HCT116 (cell line): Measurements from ENCODE around the gene ADAMTS16. TPM values are rescaled to one million over a fixed set of nuclear protein-coding genes. Genes with fewer than 3 reads are reported as not detected.

Source experiments
- ATAC-seq: fragments of 200-7000 bp; cut with Tn5 transposase; 2 replicates; pipeline ENCODE4 v1.9.1; 2020; ENCODE audit warnings: mild to moderate bottlenecking, moderate library complexity
- BruUV-seq: library from RNA; stranded (reverse); fragments of 400-500 nt; replicated peaks from 2 replicates; lab custom pipeline; 2021; lab: Mats Ljungman, UMichigan
- CTCF ChIA-PET: fragments of 300-600 bp; sonication (Branson Sonifier 250); formaldehyde crosslinking; loops from one replicate; lab custom pipeline; 2021; ENCODE audit warnings: antibody characterized with exemption; lab: Charles Lee
- POLR2A ChIA-PET: fragments of 300-600, 350-600 bp; sonication (Branson Sonifier 250); formaldehyde crosslinking; loops from one replicate; lab custom pipeline; 2021; ENCODE audit warnings: antibody characterized with exemption; lab: Charles Lee
- RAD21 ChIA-PET, 2 experiments: fragments of 300-600 bp; sonication (Branson Sonifier 250); formaldehyde crosslinking; loops; one replicate each; lab custom pipeline; 2023; ENCODE audit warnings: low total read pairs in 2 of 2; ENCODE audit not compliant: uncharacterized antibody in 2 of 2, unreplicated experiment in 2 of 2, low non-redundant PET in 1 of 2; lab: Charles Lee
- DNase-seq: peaks from one replicate; pipeline ENCODE4 v3.0.0-alpha.2; 2010; ENCODE audit warnings: low read depth, low spot score
- H2AFZ ChIP-seq: fragments of 200-600 bp; shearing (Covaris generic), sonication (generic); 2 replicates; pipeline ENCODE4 v1.6.1; 2017; ENCODE audit warnings: low read depth, mixed run types, mixed read lengths, antibody characterized with exemption, low read length; ENCODE audit not compliant: poor library complexity, severe bottlenecking
- H3K27ac ChIP-seq: 2 replicates; pipeline ENCODE4 v1.5.1; 2012; ENCODE audit warnings: low read depth, low read length
- H3K27me3 ChIP-seq: fragments of 200-600 bp; sonication (generic); 2 replicates; pipeline ENCODE4 v1.6.1; 2016; ENCODE audit warnings: mixed run types, low read length, mixed read lengths; ENCODE audit not compliant: insufficient read depth
- H3K36me3 ChIP-seq, 2 experiments: fragments of 200-500 bp in 1 of 2; fragments of 200-600 bp in 1 of 2; sonication (Bioruptor generic) in 1 of 2; sonication (generic) in 1 of 2; 2 replicates each; pipeline versions ENCODE4 v1.5.1 to v1.6.1; 2014 to 2016; ENCODE audit warnings: low read length in 2 of 2, inconsistent platforms in 1 of 2, mixed read lengths in 1 of 2, mixed run types in 1 of 2; ENCODE audit not compliant: insufficient read depth in 2 of 2, control insufficient read depth in 1 of 2
- H3K4me1 ChIP-seq, 2 experiments: fragments of 200-600 bp in 1 of 2; sonication (generic) in 1 of 2; 2 replicates each; pipeline versions ENCODE4 v1.5.1 to v1.6.1; 2012 to 2017; ENCODE audit warnings: low read length in 2 of 2, inconsistent platforms in 1 of 2, mild to moderate bottlenecking in 1 of 2, mixed read lengths in 1 of 2, mixed run types in 1 of 2, moderate library complexity in 1 of 2; ENCODE audit not compliant: insufficient read depth in 2 of 2, control insufficient read depth in 1 of 2
- H3K4me2 ChIP-seq: fragments of 200-600 bp; sonication (generic); 2 replicates; pipeline ENCODE4 v1.6.1; 2017; ENCODE audit warnings: mixed run types, low read length, mixed read lengths
- H3K4me3 ChIP-seq, 2 experiments: fragments of 200-600 bp in 1 of 2; sonication (generic) in 1 of 2; replicated peaks in 1 of 2; 2 replicates each; pipeline ENCODE4 v1.5.1; 2011 to 2016; ENCODE audit warnings: low read length in 2 of 2, control low read depth in 1 of 2, low read depth in 1 of 2, mild to moderate bottlenecking in 1 of 2, mixed read lengths in 1 of 2, mixed run types in 1 of 2
- H3K79me2 ChIP-seq: fragments of 200-600 bp; sonication (generic); 2 replicates; pipeline ENCODE4 v1.6.1; 2017; ENCODE audit warnings: mild to moderate bottlenecking, mixed run types, low read length, moderate library complexity, mixed read lengths; ENCODE audit not compliant: insufficient read depth
- H3K9ac ChIP-seq: fragments of 200-600 bp; sonication (generic); 2 replicates; pipeline ENCODE4 v1.6.1; 2016; ENCODE audit warnings: low read length, mixed read lengths
- H3K9me2 ChIP-seq: fragments of 200-600 bp; sonication (generic), shearing (Covaris generic); 2 replicates; pipeline ENCODE4 v1.6.1; 2017; ENCODE audit warnings: mixed run types, mild to moderate bottlenecking, moderate library complexity; ENCODE audit not compliant: insufficient read depth
- H3K9me3 ChIP-seq, 2 experiments: fragments of 200-500 bp in 1 of 2; fragments of 200-600 bp in 1 of 2; sonication (Bioruptor generic) in 1 of 2; sonication (generic) in 1 of 2; 2 replicates each; pipeline ENCODE4 v1.6.1; 2014 to 2017; ENCODE audit warnings: low read length in 2 of 2, mixed read lengths in 2 of 2, inconsistent platforms in 1 of 2, low read depth in 1 of 2, mild to moderate bottlenecking in 1 of 2, mixed run types in 1 of 2, moderate library complexity in 1 of 2; ENCODE audit not compliant: control insufficient read depth in 1 of 2, insufficient read depth in 1 of 2
- H4K20me1 ChIP-seq: fragments of 200-600 bp; sonication (generic), shearing (Covaris generic); 2 replicates; pipeline ENCODE4 v1.6.1; 2017; ENCODE audit warnings: mixed run types, mild to moderate bottlenecking, moderate library complexity; ENCODE audit not compliant: insufficient read depth
- CBX3 ChIP-seq: IDR thresholded peaks from 2 replicates; pipeline ENCODE4 v1.6.1; 2012; ENCODE audit warnings: low read depth
- ELF1 ChIP-seq: IDR thresholded peaks from 2 replicates; pipeline ENCODE4 v1.6.1; 2012; ENCODE audit warnings: low read depth, borderline replicate concordance
- EZH2 ChIP-seq: fragments of 200-600 bp; sonication (generic); IDR thresholded peaks from 2 replicates; pipeline ENCODE4 v1.6.1; 2017; ENCODE audit warnings: antibody characterized with exemption, mixed run types
- JUND ChIP-seq: IDR thresholded peaks from 2 replicates; pipeline ENCODE4 v1.6.1; 2012
- POLR2A ChIP-seq: IDR thresholded peaks from 2 replicates; pipeline ENCODE4 v1.7.0; 2011; ENCODE audit warnings: borderline replicate concordance; ENCODE audit not compliant: insufficient read depth, insufficient read length; ENCODE audit errors: extremely low read depth
- RAD21 ChIP-seq: IDR thresholded peaks from 2 replicates; pipeline ENCODE4 v1.6.1; 2012; ENCODE audit warnings: low read depth, mild to moderate bottlenecking
- SIN3A ChIP-seq: IDR thresholded peaks from 2 replicates; pipeline ENCODE4 v1.6.1; 2012; ENCODE audit warnings: low read depth
- SRF ChIP-seq: IDR thresholded peaks from 2 replicates; pipeline ENCODE4 v1.6.1; 2012; ENCODE audit warnings: low read depth
- TCF7L2 ChIP-seq: IDR thresholded peaks from 2 replicates; pipeline ENCODE4 v1.7.0; 2011; ENCODE audit warnings: borderline replicate concordance, inconsistent platforms; ENCODE audit not compliant: insufficient read depth, insufficient read length; ENCODE audit errors: extremely low read depth
- ZFX ChIP-seq: fragments of 450-650 bp; IDR thresholded peaks from 2 replicates; pipeline ENCODE4 v1.6.1; 2017
- intact Hi-C: fragments of 100-400 bp; cut with micrococcal nuclease; formaldehyde crosslinking; loops from 2 replicates; pipeline ENCODE4 v1.10.0; 2022
- total RNA-seq: library from RNA; stranded (reverse); gene quantifications from one replicate; pipeline ENCODE4 v1.2.1, GENCODE V29; 2021; ENCODE audit not compliant: unreplicated experiment
- TF ChIP-seq, protein P1 (sequence below): IDR thresholded peaks from 2 replicates; pipeline ENCODE4 v1.6.1; 2012; ENCODE audit warnings: low read depth
- TF ChIP-seq, protein P2 (sequence below): IDR thresholded peaks from 2 replicates; pipeline ENCODE4 v1.6.1; 2012
- TF ChIP-seq, protein P3 (sequence below), 3 experiments: fragments of 200-600 bp in 1 of 3; sonication (generic) in 1 of 3; IDR thresholded peaks in 2 of 3; conservative IDR thresholded peaks in 1 of 3; 2 replicates each; pipeline ENCODE4 v1.5.1; 2012 to 2017; ENCODE audit warnings: low read depth in 2 of 3, low read length in 2 of 3, antibody characterized with exemption in 1 of 3, borderline replicate concordance in 1 of 3, control low read depth in 1 of 3, mild to moderate bottlenecking in 1 of 3, mixed read lengths in 1 of 3, mixed run types in 1 of 3, moderate library complexity in 1 of 3; ENCODE audit not compliant: insufficient read depth in 1 of 3
- TF ChIP-seq, protein P4 (sequence below): IDR thresholded peaks from 2 replicates; pipeline ENCODE4 v1.6.1; 2012

The ADAMTS16 gene
- total RNA-seq, 1 experiment from 2014 or later: 2.4 TPM

DNA sequence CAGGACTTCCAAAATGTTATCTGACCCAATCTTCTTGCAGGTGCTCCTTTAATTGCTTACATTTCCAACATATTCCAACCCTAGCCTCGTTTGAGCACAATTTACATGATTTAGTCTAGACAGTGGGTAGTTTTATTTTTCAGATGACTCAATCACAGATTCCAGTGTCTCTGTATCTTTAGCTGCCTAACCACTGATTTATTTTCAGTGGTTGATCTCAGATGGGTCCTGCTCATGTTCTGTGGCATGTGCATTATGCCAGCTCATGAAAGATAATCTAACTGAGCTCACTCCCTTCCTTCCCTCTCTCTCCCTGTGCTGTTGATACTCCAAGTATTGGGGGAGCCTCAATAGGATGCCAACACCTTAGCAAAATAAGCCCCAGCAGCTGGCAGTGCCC is 176.2 kb downstream of the ADAMTS16 start:
- no peak for TF ChIP-seq ZFX
- TF ChIP-seq, all 23 proteins: peak for 0
- H3K4me2 ChIP-seq: no peak overlapping the region

DNA sequence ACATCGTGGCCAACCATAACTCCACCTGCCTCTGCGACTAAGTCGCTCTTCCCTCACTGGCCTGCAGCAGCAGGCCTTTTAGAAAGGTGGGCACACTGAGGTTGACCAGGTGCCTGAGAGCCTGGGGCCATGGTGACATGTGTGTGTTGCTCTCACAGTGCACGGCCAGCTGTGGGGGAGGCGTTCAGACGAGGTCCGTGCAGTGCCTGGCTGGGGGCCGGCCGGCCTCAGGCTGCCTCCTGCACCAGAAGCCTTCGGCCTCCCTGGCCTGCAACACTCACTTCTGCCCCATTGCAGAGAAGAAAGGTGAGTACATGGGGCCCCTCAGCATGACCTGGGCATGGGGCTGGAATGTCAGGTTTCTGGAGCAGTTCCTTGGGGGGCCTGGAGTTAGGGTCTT is 177.8 kb downstream of the ADAMTS16 start:
- DNase-seq (no peak), ATAC-seq (no peak)
- no peaks in the 10 kb centered on the region for H3K9me2 ChIP-seq
- RAD21 ChIA-PET: no interaction called here
- H3K79me2 ChIP-seq: no peaks in the 10 kb centered on the region
- H3K4me1 ChIP-seq: no peaks in the 10 kb centered on the region
- no peak overlapping the region for H3K27ac ChIP-seq
- no TSS peak for BruUV-seq
- H3K9ac ChIP-seq: no peak overlapping the region
- TF ChIP-seq, protein P1, sequence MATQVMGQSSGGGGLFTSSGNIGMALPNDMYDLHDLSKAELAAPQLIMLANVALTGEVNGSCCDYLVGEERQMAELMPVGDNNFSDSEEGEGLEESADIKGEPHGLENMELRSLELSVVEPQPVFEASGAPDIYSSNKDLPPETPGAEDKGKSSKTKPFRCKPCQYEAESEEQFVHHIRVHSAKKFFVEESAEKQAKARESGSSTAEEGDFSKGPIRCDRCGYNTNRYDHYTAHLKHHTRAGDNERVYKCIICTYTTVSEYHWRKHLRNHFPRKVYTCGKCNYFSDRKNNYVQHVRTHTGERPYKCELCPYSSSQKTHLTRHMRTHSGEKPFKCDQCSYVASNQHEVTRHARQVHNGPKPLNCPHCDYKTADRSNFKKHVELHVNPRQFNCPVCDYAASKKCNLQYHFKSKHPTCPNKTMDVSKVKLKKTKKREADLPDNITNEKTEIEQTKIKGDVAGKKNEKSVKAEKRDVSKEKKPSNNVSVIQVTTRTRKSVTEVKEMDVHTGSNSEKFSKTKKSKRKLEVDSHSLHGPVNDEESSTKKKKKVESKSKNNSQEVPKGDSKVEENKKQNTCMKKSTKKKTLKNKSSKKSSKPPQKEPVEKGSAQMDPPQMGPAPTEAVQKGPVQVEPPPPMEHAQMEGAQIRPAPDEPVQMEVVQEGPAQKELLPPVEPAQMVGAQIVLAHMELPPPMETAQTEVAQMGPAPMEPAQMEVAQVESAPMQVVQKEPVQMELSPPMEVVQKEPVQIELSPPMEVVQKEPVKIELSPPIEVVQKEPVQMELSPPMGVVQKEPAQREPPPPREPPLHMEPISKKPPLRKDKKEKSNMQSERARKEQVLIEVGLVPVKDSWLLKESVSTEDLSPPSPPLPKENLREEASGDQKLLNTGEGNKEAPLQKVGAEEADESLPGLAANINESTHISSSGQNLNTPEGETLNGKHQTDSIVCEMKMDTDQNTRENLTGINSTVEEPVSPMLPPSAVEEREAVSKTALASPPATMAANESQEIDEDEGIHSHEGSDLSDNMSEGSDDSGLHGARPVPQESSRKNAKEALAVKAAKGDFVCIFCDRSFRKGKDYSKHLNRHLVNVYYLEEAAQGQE: no peak
- no peak for TF ChIP-seq SIN3A
- TF ChIP-seq JUND: no peak
- TF ChIP-seq, protein P2, sequence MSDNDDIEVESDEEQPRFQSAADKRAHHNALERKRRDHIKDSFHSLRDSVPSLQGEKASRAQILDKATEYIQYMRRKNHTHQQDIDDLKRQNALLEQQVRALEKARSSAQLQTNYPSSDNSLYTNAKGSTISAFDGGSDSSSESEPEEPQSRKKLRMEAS: no peak
- TF ChIP-seq, protein P3, sequence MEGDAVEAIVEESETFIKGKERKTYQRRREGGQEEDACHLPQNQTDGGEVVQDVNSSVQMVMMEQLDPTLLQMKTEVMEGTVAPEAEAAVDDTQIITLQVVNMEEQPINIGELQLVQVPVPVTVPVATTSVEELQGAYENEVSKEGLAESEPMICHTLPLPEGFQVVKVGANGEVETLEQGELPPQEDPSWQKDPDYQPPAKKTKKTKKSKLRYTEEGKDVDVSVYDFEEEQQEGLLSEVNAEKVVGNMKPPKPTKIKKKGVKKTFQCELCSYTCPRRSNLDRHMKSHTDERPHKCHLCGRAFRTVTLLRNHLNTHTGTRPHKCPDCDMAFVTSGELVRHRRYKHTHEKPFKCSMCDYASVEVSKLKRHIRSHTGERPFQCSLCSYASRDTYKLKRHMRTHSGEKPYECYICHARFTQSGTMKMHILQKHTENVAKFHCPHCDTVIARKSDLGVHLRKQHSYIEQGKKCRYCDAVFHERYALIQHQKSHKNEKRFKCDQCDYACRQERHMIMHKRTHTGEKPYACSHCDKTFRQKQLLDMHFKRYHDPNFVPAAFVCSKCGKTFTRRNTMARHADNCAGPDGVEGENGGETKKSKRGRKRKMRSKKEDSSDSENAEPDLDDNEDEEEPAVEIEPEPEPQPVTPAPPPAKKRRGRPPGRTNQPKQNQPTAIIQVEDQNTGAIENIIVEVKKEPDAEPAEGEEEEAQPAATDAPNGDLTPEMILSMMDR (IDR thresholded peaks at IDR 0.05 in 2 of 3, conservative IDR thresholded peaks at IDR 0.05 in 1 of 3; ENCODE audit: borderline replicate concordance in 1 of 3, insufficient read depth in 1 of 3, low read depth in 2 of 3, low read length in 2 of 3): no peak
- no peak for TF ChIP-seq SRF
- no peak for TF ChIP-seq CBX3
- TF ChIP-seq EZH2: no peak
- no peak for TF ChIP-seq ZFX
- TF ChIP-seq POLR2A: no peak
- TF ChIP-seq TCF7L2: no peak
- TF ChIP-seq, protein P4, sequence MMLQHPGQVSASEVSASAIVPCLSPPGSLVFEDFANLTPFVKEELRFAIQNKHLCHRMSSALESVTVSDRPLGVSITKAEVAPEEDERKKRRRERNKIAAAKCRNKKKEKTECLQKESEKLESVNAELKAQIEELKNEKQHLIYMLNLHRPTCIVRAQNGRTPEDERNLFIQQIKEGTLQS: no peak
- TF ChIP-seq RAD21: no peak
- TF ChIP-seq ELF1: no peak
- CTCF ChIA-PET: no interaction called here
- H3K36me3 ChIP-seq: no peaks in the 10 kb centered on the region
- H3K9me3 ChIP-seq: no peaks in the 10 kb centered on the region
- H3K4me2 ChIP-seq: no peak overlapping the region
- H3K27me3 ChIP-seq: no peaks in the 10 kb centered on the region
- no peaks in the 10 kb centered on the region for H4K20me1 ChIP-seq
- H2AFZ ChIP-seq: no peak overlapping the region
- H3K4me3 ChIP-seq: no peak overlapping the region
- intact Hi-C loops: no loop called here
- POLR2A ChIA-PET: no interaction called here

More for the DNA sequence above, 176.2 kb downstream of the ADAMTS16 start:
- Histone ChIP-seq H4K20me1 (no peaks in the 10 kb centered on the region), H3K9ac (no peak overlapping the region), H3K79me2 (no peaks in the 10 kb centered on the region), H3K4me3 (no peak overlapping the region), H3K4me1 (no peaks in the 10 kb centered on the region), H3K9me3 (no peaks in the 10 kb centered on the region), H3K9me2 (no peaks in the 10 kb centered on the region), H2AFZ (no peak overlapping the region), H3K36me3 (no peaks in the 10 kb centered on the region), H3K27ac (no peak overlapping the region), H3K27me3 (no peaks in the 10 kb centered on the region)
- intact Hi-C loops: no loop called here
- ChIA-PET CTCF (no interaction called here), RAD21 (no interaction called here), POLR2A (no interaction called here)
- DNase-seq (no peak), ATAC-seq (no peak)
- BruUV-seq: no TSS peak
